ENCODE measurements around the gene NRIP3.
A peak's percentile ranks its signal among the peaks of the same experiment; 100 is the strongest.

Gene NRIP3

DNA sequence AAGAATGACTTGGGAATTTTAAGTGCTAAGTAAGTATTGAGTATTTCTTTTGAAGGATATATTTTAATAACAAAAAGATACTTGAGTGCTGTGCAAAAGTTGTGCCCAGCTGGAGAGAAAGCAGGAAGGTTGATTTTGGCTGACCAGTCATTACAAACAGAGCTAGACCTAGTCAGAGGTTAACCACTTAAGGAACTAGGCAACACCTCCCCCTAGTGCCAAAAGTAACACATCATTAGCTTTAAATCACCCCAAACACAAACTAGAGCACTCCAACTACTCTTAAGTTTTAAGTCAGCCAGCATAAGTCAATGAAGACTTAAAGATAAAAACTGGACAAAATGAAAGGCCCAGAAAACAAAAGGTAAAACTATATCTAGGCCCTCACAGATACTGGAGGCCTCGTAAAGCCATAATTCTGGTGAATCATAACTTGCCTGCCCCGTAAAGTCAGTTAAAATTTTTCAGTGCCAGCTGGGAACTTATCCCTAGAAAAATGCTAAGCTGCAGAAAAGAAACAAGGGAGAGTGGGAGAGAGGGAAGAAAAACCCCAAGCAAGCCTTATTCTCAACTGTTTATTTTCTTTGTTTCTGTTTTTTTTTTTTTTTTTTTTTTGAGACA is 44.1 kb downstream of the NRIP3 start:
- peak; percentile 80 for DNase-seq (ENCODE audit: low read depth)
- no peak overlapping the region for H3K4me3 ChIP-seq (ENCODE audit: low read depth, low read length)
- TF ChIP-seq POLR2A (IDR thresholded peaks at IDR 0.05; ENCODE audit: extremely low read depth, insufficient read length) (no peak), MYC (IDR thresholded peaks at IDR 0.05; ENCODE audit: low read depth, low read length) (no peak)
- TF ChIP-seq, protein P1, sequence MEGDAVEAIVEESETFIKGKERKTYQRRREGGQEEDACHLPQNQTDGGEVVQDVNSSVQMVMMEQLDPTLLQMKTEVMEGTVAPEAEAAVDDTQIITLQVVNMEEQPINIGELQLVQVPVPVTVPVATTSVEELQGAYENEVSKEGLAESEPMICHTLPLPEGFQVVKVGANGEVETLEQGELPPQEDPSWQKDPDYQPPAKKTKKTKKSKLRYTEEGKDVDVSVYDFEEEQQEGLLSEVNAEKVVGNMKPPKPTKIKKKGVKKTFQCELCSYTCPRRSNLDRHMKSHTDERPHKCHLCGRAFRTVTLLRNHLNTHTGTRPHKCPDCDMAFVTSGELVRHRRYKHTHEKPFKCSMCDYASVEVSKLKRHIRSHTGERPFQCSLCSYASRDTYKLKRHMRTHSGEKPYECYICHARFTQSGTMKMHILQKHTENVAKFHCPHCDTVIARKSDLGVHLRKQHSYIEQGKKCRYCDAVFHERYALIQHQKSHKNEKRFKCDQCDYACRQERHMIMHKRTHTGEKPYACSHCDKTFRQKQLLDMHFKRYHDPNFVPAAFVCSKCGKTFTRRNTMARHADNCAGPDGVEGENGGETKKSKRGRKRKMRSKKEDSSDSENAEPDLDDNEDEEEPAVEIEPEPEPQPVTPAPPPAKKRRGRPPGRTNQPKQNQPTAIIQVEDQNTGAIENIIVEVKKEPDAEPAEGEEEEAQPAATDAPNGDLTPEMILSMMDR (IDR thresholded peaks at IDR 0.05; ENCODE audit: low read depth, low read length), result peak; percentile 67

DNA sequence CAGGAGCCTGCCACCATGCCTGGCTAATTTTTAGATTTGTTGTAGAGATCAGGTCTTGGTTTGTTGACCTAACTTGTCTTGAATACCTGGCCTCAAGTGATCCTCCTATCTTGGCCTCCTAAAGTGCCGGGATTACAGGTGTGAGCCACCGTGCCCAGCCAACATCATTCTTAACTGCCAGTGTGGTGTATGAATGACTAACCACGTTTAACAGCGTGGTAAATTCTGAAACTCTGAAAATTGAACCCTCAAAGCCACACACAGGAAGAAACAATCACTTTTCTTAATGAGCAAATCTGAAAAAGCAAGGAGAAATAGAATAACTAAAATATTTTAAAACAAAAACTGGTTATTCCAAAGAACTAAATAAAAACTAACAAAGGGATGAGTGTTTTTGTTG is 46.9 kb downstream of the NRIP3 start:
- TF ChIP-seq, protein P2, sequence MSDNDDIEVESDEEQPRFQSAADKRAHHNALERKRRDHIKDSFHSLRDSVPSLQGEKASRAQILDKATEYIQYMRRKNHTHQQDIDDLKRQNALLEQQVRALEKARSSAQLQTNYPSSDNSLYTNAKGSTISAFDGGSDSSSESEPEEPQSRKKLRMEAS (IDR thresholded peaks at IDR 0.05; ENCODE audit: low read depth, low read length), result no peak
- TF ChIP-seq POLR2A (IDR thresholded peaks at IDR 0.05; ENCODE audit: extremely low read depth, insufficient read length), result no peak
- TF ChIP-seq MYC (IDR thresholded peaks at IDR 0.05; ENCODE audit: low read depth, low read length), result no peak
- TF ChIP-seq, protein P1 (IDR thresholded peaks at IDR 0.05; ENCODE audit: low read depth, low read length), result no peak
- H3K4me3 ChIP-seq (ENCODE audit: low read depth, low read length), result no peak overlapping the region
- no peak for DNase-seq (ENCODE audit: low read depth)

DNA sequence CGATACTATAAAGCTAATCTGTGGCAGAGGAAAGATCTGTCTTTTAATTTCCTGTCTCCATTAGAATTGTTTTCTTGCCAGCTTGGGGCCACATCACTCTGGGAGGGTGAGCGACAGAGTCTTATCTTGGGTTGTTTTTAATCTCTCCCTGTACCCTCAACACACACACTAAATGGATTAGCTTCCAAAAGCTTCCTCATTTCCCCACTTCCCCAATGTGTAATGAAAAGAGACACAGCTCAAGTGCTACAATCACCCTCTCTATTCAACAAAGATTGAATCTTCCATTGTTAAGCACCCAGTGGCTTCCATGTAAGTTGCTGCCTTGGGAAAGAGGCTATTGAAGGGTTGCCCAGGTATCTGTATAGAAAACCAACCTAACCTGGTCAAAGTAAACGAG is 54.9 kb downstream of the NRIP3 start:
- no peak for DNase-seq (ENCODE audit: low read depth)
- no peak overlapping the region for H3K4me3 ChIP-seq (ENCODE audit: low read depth, low read length)
- TF ChIP-seq, protein P2 (IDR thresholded peaks at IDR 0.05; ENCODE audit: low read depth, low read length), result no peak
- TF ChIP-seq, protein P1 (IDR thresholded peaks at IDR 0.05; ENCODE audit: low read depth, low read length), result no peak
- no peak for TF ChIP-seq POLR2A (IDR thresholded peaks at IDR 0.05; ENCODE audit: extremely low read depth, insufficient read length)
- no peak for TF ChIP-seq MYC (IDR thresholded peaks at IDR 0.05; ENCODE audit: low read depth, low read length)

DNA sequence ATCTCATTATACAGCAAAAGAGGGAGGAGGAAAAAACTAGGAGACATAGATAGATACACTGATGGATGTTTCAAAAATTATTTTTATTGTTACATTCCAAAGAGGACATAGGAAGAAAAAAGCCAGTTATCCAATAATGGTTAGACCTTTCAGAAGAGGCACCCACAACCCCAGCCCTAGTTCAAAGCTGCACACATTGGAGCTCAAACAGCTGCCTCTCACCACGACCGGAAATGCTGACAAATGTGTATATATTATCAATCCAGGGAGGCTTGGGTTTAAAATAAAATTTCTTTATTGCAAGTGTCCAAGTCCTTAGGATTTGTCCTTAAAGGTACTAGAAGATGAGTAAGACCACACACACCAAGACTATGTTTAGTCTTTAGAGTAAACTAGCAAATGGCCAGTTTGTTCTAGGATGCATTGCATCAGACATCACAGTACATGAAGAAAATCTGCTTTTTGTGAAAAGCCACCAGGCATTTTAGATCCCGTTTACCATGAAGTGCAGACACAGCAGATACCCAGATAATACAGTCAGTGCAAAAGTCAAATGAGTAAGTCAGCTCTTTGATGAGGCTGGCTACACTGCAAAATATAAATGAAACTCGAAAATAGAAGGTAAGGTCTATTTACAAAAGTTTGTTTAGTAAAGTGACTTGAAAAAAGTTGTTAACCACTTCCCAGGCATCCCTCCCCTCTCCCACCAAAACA is 56.4 kb downstream of the NRIP3 start:
- no peak for DNase-seq (ENCODE audit: low read depth)
- no peak for TF ChIP-seq MYC (IDR thresholded peaks at IDR 0.05; ENCODE audit: low read depth, low read length)
- H3K4me3 ChIP-seq (ENCODE audit: low read depth, low read length), result no peak overlapping the region

DNA sequence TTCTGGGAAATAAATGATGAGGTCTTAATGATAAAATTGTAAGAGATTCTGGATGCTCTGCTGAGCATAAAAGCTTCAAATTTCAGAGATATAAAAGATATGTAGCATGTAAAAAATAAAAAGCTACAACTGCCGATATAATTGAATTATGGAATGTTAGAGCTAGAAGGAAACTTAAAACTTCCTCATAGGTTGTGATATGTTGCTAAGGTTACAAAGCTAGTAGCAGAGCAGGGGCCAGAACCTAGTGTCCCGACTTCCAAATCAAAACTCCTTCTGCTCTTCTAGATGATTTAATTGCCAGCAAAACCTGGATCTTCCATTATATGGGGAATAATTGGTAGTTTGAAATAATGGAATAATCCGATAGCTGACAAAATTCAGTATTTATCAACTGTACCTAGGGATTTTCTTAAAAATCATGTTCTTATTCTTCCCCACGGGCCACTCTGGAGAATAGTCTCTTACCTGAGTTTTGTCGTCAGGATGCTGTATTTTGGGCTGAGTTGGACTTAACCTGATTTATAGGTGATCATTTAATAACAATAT is 61.2 kb downstream of the NRIP3 start, which contains the start of gene ASCL3:
Gene ASCL3, minus strand, starts transcription at position 499 of the 549 bp plus-strand sequence. CDS start 4,855 bp downstream, outside the sequence.
- no peak for DNase-seq (ENCODE audit: low read depth)
- H3K4me3 ChIP-seq (ENCODE audit: low read depth, low read length), result no peak within 1 kb of the TSS
- no peak for TF ChIP-seq POLR2A (IDR thresholded peaks at IDR 0.05; ENCODE audit: extremely low read depth, insufficient read length)
- no peak for TF ChIP-seq MYC (IDR thresholded peaks at IDR 0.05; ENCODE audit: low read depth, low read length)
- TF ChIP-seq, protein P2 (IDR thresholded peaks at IDR 0.05; ENCODE audit: low read depth, low read length), result no peak
- TF ChIP-seq, protein P1 (IDR thresholded peaks at IDR 0.05; ENCODE audit: low read depth, low read length), result no peak

DNA sequence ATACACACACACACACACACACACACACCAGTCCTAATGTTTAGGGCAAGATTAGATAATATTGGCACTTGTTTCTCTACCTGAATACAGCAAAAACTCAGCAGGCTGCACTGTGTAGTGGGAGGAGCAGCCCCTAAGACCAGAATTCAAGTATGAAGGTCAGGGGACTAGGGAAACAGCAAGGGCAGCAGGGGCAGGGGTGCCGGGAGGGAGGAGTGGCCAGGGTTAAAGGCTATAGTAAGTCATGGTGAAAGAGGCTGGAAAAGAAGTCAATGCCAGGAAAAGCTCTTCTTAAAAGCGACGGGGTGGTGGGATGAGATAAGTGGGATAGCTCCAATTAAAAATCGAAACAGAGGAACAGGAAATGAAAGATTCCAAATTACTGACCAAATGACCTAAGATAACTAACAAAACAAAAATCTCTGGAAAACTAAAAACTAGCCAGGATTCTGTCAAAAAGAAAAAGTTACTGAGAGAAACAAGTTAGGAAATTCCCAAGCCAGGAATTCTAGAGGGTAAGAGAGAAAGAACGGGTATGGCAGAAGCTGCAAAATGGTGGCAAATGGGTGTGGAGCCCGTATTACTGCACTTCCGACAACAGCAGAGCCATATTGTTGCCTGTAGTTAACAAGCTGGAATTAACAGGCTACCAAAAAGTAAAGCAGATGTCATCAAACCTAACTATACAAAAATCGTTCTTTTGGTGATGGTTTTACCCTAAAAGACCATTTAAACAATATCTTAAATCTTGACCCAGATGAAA is 62.3 kb downstream of the NRIP3 start:
- TF ChIP-seq, protein P2 (IDR thresholded peaks at IDR 0.05; ENCODE audit: low read depth, low read length), result no peak
- TF ChIP-seq MYC (IDR thresholded peaks at IDR 0.05; ENCODE audit: low read depth, low read length) (no peak), POLR2A (IDR thresholded peaks at IDR 0.05; ENCODE audit: extremely low read depth, insufficient read length) (no peak)
- TF ChIP-seq, protein P1 (IDR thresholded peaks at IDR 0.05; ENCODE audit: low read depth, low read length), result no peak
- DNase-seq (ENCODE audit: low read depth), result no peak
- no peak overlapping the region for H3K4me3 ChIP-seq (ENCODE audit: low read depth, low read length)

All from NB4 (cell line).